Stimulated activated memory B cell treated with anti-CD40 and anti-IgM and Interleukin-4, amounts not matched to agents 10 μg/mL and 1 μg/mL and 100 μg/mL, for 72 hours (primary cell): Measurements from ENCODE around the gene CHD9.
"Not testable (repeated sequence)": the region's sequence is repeated elsewhere in the genome, so short reads cannot be mapped to it uniquely, and the experiment has no call there.

Source experiments
- ATAC-seq: fragments of 150-1000 bp; cut with Tn5 transposase; 2 replicates; pipeline ENCODE4 v1.10.0; 2021
- H3K27ac Mint-ChIP-seq: one replicate; pipeline ENCODE4 v1.8.0; 2022; ENCODE audit warnings: mild to moderate bottlenecking, mixed read lengths
- H3K27me3 Mint-ChIP-seq: one replicate; pipeline ENCODE4 v1.8.0; 2022; ENCODE audit warnings: mixed read lengths
- H3K36me3 Mint-ChIP-seq: one replicate; pipeline ENCODE4 v1.8.0; 2022; ENCODE audit warnings: mixed read lengths
- H3K4me1 Mint-ChIP-seq: one replicate; pipeline ENCODE4 v1.8.0; 2022; ENCODE audit warnings: mixed read lengths
- H3K4me3 Mint-ChIP-seq: one replicate; pipeline ENCODE4 v1.8.0; 2022; ENCODE audit warnings: mild to moderate bottlenecking, moderate library complexity, mixed read lengths
- H3K9me3 Mint-ChIP-seq: one replicate; pipeline ENCODE4 v1.8.0; 2022; ENCODE audit warnings: mixed read lengths

Gene CHD9

GRCh38 chr16:53309457-53309856, 254.7 kb downstream of the CHD9 start:
- Mint-ChIP-seq H3K27me3 (no peaks in the 10 kb centered on the region), H3K36me3 (peaks cover 39% of the 10 kb centered on the region), H3K27ac (no peak overlapping the region), H3K9me3 (no peaks in the 10 kb centered on the region), H3K4me3 (no peak overlapping the region), H3K4me1 (no peaks in the 10 kb centered on the region)
- no peak for ATAC-seq

GRCh38 chr16:53320992-53321391, 266.2 kb downstream of the CHD9 start:
- Mint-ChIP-seq H3K27ac (no peak overlapping the region), H3K9me3 (no peaks in the 10 kb centered on the region), H3K27me3 (no peaks in the 10 kb centered on the region), H3K4me3 (no peak overlapping the region), H3K36me3 (peaks cover 50% of the 10 kb centered on the region), H3K4me1 (no peaks in the 10 kb centered on the region)
- ATAC-seq, result no peak

- ATAC-seq, result no peak
- H3K27ac Mint-ChIP-seq, result no peak overlapping the region
- no peaks in the 10 kb centered on the region for H3K27me3 Mint-ChIP-seq
- H3K36me3 Mint-ChIP-seq, result peaks cover 29% of the 10 kb centered on the region
- no peaks in the 10 kb centered on the region for H3K4me1 Mint-ChIP-seq
- peaks cover 3% of the 10 kb centered on the region for H3K9me3 Mint-ChIP-seq
- no peak overlapping the region for H3K4me3 Mint-ChIP-seq
These were observed 269.1 kb downstream of the CHD9 start for GRCh38 chr16:53323924-53324323.

GRCh38 chr16:53330991-53331390, 276.2 kb downstream of the CHD9 start:
- H3K36me3 Mint-ChIP-seq, H3K4me1 Mint-ChIP-seq, ATAC-seq, H3K4me3 Mint-ChIP-seq, H3K9me3 Mint-ChIP-seq, H3K27me3 Mint-ChIP-seq, H3K27ac Mint-ChIP-seq: not testable (repeated sequence)

GRCh38 chr16:53334581-53334980, 279.8 kb downstream of the CHD9 start:
- no peaks in the 10 kb centered on the region for H3K27me3 Mint-ChIP-seq
- no peaks in the 10 kb centered on the region for H3K36me3 Mint-ChIP-seq
- H3K27ac Mint-ChIP-seq, result no peak overlapping the region
- peaks cover 2% of the 10 kb centered on the region for H3K9me3 Mint-ChIP-seq
- H3K4me3 Mint-ChIP-seq, result no peak overlapping the region
- H3K4me1 Mint-ChIP-seq, result no peaks in the 10 kb centered on the region
- ATAC-seq, result no peak

- Mint-ChIP-seq H3K4me1 (no peaks in the 10 kb centered on the region), H3K4me3 (no peak overlapping the region), H3K27me3 (no peaks in the 10 kb centered on the region), H3K9me3 (no peaks in the 10 kb centered on the region), H3K36me3 (no peaks in the 10 kb centered on the region), H3K27ac (no peak overlapping the region)
- ATAC-seq, result no peak
These were observed 282.5 kb downstream of the CHD9 start for GRCh38 chr16:53337294-53337693.

- ATAC-seq, result no peak
- H3K27me3 Mint-ChIP-seq, result no peaks in the 10 kb centered on the region
- H3K27ac Mint-ChIP-seq, result no peak overlapping the region
- no peak overlapping the region for H3K4me3 Mint-ChIP-seq
- H3K9me3 Mint-ChIP-seq, result no peaks in the 10 kb centered on the region
- no peaks in the 10 kb centered on the region for H3K36me3 Mint-ChIP-seq
- no peaks in the 10 kb centered on the region for H3K4me1 Mint-ChIP-seq
These were observed 287.0 kb downstream of the CHD9 start for GRCh38 chr16:53341792-53342191.

- ATAC-seq, result no peak
- peaks cover 36% of the 10 kb centered on the region for H3K27me3 Mint-ChIP-seq
- H3K36me3 Mint-ChIP-seq, result no peaks in the 10 kb centered on the region
- H3K4me1 Mint-ChIP-seq, result peaks cover 18% of the 10 kb centered on the region
- H3K9me3 Mint-ChIP-seq, result no peaks in the 10 kb centered on the region
- H3K27ac Mint-ChIP-seq, result no peak overlapping the region
- no peak overlapping the region for H3K4me3 Mint-ChIP-seq
These were observed 300.3 kb downstream of the CHD9 start for GRCh38 chr16:53355064-53355463.

- ATAC-seq, result no peak
- H3K27me3 Mint-ChIP-seq, result peaks cover 49% of the 10 kb centered on the region
These were observed 301.9 kb downstream of the CHD9 start for GRCh38 chr16:53356478-53357207.

GRCh38 chr16:53357208-53357586, 302.4 kb downstream of the CHD9 start:
- Mint-ChIP-seq H3K9me3 (no peaks in the 10 kb centered on the region), H3K27ac (no peak overlapping the region), H3K36me3 (no peaks in the 10 kb centered on the region), H3K27me3 (peaks cover 55% of the 10 kb centered on the region), H3K4me3 (no peak overlapping the region), H3K4me1 (peaks cover 18% of the 10 kb centered on the region)
- no peak for ATAC-seq

More at GRCh38 chr16:53356478-53357207, 301.9 kb downstream of the CHD9 start:
- H3K4me3 Mint-ChIP-seq, result no peak overlapping the region
- peaks cover 18% of the 10 kb centered on the region for H3K4me1 Mint-ChIP-seq
- no peaks in the 10 kb centered on the region for H3K36me3 Mint-ChIP-seq
- H3K27ac Mint-ChIP-seq, result no peak overlapping the region
- no peaks in the 10 kb centered on the region for H3K9me3 Mint-ChIP-seq

- Mint-ChIP-seq H3K4me3 (no peak overlapping the region), H3K27me3 (peaks cover 56% of the 10 kb centered on the region), H3K27ac (no peak overlapping the region), H3K4me1 (peaks cover 18% of the 10 kb centered on the region), H3K36me3 (no peaks in the 10 kb centered on the region), H3K9me3 (no peaks in the 10 kb centered on the region)
- ATAC-seq, result no peak
These were observed 303.2 kb downstream of the CHD9 start for GRCh38 chr16:53357955-53358354.

- H3K27ac Mint-ChIP-seq, result no peak overlapping the region
- peaks cover 18% of the 10 kb centered on the region for H3K4me1 Mint-ChIP-seq
- peak overlapping the region; percentile 49 for H3K4me3 Mint-ChIP-seq
- H3K27me3 Mint-ChIP-seq, result peaks cover 56% of the 10 kb centered on the region
- H3K36me3 Mint-ChIP-seq, result no peaks in the 10 kb centered on the region
- no peak for ATAC-seq
- no peaks in the 10 kb centered on the region for H3K9me3 Mint-ChIP-seq
These were observed 304.1 kb downstream of the CHD9 start for GRCh38 chr16:53358884-53359283.

- Mint-ChIP-seq H3K4me1 (peaks cover 7% of the 10 kb centered on the region), H3K36me3 (no peaks in the 10 kb centered on the region), H3K27me3 (peaks cover 21% of the 10 kb centered on the region), H3K4me3 (no peak overlapping the region), H3K27ac (no peak overlapping the region), H3K9me3 (no peaks in the 10 kb centered on the region)
- no peak for ATAC-seq
These were observed 315.1 kb downstream of the CHD9 start for GRCh38 chr16:53369921-53370320.

GRCh38 chr16:53370827-53371226, 316.0 kb downstream of the CHD9 start:
- Mint-ChIP-seq H3K27ac (no peak overlapping the region), H3K4me1 (peaks cover 7% of the 10 kb centered on the region), H3K9me3 (no peaks in the 10 kb centered on the region), H3K36me3 (no peaks in the 10 kb centered on the region), H3K4me3 (no peak overlapping the region), H3K27me3 (peaks cover 24% of the 10 kb centered on the region)
- no peak for ATAC-seq

- no peak for ATAC-seq
- no peaks in the 10 kb centered on the region for H3K9me3 Mint-ChIP-seq
- peak overlapping the region; percentile 43 for H3K4me3 Mint-ChIP-seq
- no peak overlapping the region for H3K27ac Mint-ChIP-seq
- H3K27me3 Mint-ChIP-seq, result peaks cover 42% of the 10 kb centered on the region
- H3K4me1 Mint-ChIP-seq, result peaks cover 7% of the 10 kb centered on the region
- H3K36me3 Mint-ChIP-seq, result no peaks in the 10 kb centered on the region
These were observed 318.4 kb downstream of the CHD9 start for GRCh38 chr16:53372992-53373871.

GRCh38 chr16:53374800-53375199, 320.0 kb downstream of the CHD9 start:
- ATAC-seq, result no peak
- H3K4me1 Mint-ChIP-seq, result peaks cover 7% of the 10 kb centered on the region
- H3K27me3 Mint-ChIP-seq, result peaks cover 49% of the 10 kb centered on the region
- no peaks in the 10 kb centered on the region for H3K9me3 Mint-ChIP-seq
- no peak overlapping the region for H3K4me3 Mint-ChIP-seq
- no peaks in the 10 kb centered on the region for H3K36me3 Mint-ChIP-seq
- no peak overlapping the region for H3K27ac Mint-ChIP-seq
